GM18526 (cell line): ENCODE data around the gene LUZP1.

Experiments
- POLR2A ChIP-seq: IDR thresholded peaks from 3 replicates; pipeline ENCODE4 v1.6.1; 2011; ENCODE audit not compliant: insufficient read length; ENCODE audit errors: extremely low read depth

Gene LUZP1

GRCh38 chr1:23099171-23099536 lies 69.5 kb downstream of the LUZP1 start:
- no peak for TF ChIP-seq POLR2A

GRCh38 chr1:23098463-23099170 lies 70.0 kb downstream of the LUZP1 start:
- TF ChIP-seq POLR2A, result no peak

GRCh38 chr1:23097316-23097715 lies 71.3 kb downstream of the LUZP1 start:
- TF ChIP-seq POLR2A, result no peak

GRCh38 chr1:23092447-23092846 lies 76.2 kb downstream of the LUZP1 start:
- no peak for TF ChIP-seq POLR2A

- TF ChIP-seq POLR2A, result no peak
Observed at GRCh38 chr1:23091545-23091944, 77.1 kb downstream of the LUZP1 start.

GRCh38 chr1:23090056-23090455 lies 78.6 kb downstream of the LUZP1 start:
- no peak for TF ChIP-seq POLR2A

GRCh38 chr1:23088027-23088426 lies 80.6 kb downstream of the LUZP1 start:
- TF ChIP-seq POLR2A, result no peak

- no peak for TF ChIP-seq POLR2A
Observed at GRCh38 chr1:23085696-23086095, 83.0 kb downstream of the LUZP1 start.

- no peak for TF ChIP-seq POLR2A
Observed at GRCh38 chr1:23084880-23085279, 83.8 kb downstream of the LUZP1 start.

GRCh38 chr1:23083714-23084480 lies 84.8 kb downstream of the LUZP1 start:
- TF ChIP-seq POLR2A, result no peak

GRCh38 chr1:23081376-23081775 lies 87.3 kb downstream of the LUZP1 start:
- TF ChIP-seq POLR2A, result no peak

- TF ChIP-seq POLR2A, result no peak
Observed at GRCh38 chr1:23080885-23081284, 87.8 kb downstream of the LUZP1 start.

- no peak for TF ChIP-seq POLR2A
Observed at GRCh38 chr1:23079025-23079424, 89.6 kb downstream of the LUZP1 start.

- TF ChIP-seq POLR2A, result no peak
Observed at GRCh38 chr1:23074012-23074411, 94.6 kb downstream of the LUZP1 start.

GRCh38 chr1:23069675-23070074 lies 99.0 kb downstream of the LUZP1 start:
- TF ChIP-seq POLR2A, result no peak

GRCh38 chr1:23069149-23069548 lies 99.5 kb downstream of the LUZP1 start:
- no peak for TF ChIP-seq POLR2A

- TF ChIP-seq POLR2A, result no peak
Observed at GRCh38 chr1:23066075-23066474, 102.6 kb downstream of the LUZP1 start.
